Measurements from ENCODE around the gene TNN.

DNA sequence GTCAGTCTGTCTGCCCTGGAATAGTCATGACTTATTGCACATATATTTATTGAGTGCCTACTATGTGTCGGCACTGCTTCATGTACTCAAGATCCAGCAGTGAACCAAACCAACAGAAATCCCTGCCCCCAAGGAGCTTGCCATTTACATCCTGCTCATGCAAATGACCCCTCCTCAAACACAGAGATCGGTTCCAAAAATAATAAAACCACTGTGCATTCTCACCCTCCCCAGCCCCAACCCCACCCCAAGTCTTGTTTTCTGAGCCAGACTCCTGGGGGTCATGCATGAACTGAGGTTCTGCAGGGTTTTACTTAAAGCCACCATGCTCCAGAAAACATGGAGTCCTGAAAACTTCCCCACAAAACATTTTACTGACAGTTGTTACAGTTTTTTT, 63.0 kb downstream of the TNN start:
- TF ChIP-seq, protein P1, sequence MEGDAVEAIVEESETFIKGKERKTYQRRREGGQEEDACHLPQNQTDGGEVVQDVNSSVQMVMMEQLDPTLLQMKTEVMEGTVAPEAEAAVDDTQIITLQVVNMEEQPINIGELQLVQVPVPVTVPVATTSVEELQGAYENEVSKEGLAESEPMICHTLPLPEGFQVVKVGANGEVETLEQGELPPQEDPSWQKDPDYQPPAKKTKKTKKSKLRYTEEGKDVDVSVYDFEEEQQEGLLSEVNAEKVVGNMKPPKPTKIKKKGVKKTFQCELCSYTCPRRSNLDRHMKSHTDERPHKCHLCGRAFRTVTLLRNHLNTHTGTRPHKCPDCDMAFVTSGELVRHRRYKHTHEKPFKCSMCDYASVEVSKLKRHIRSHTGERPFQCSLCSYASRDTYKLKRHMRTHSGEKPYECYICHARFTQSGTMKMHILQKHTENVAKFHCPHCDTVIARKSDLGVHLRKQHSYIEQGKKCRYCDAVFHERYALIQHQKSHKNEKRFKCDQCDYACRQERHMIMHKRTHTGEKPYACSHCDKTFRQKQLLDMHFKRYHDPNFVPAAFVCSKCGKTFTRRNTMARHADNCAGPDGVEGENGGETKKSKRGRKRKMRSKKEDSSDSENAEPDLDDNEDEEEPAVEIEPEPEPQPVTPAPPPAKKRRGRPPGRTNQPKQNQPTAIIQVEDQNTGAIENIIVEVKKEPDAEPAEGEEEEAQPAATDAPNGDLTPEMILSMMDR (conservative IDR thresholded peaks at IDR 0.05; ENCODE audit: low read depth, low read length) = no peak
- TF ChIP-seq EZH2 (IDR thresholded peaks at IDR 0.05; ENCODE audit: low read length, unreplicated experiment) = no peak
